Subcutaneous adipose tissue (tissue), 4 donors: ENCODE measurements around the gene ZNF487. TPM values are rescaled to one million over a fixed set of nuclear protein-coding genes. Genes with fewer than 3 reads are reported as not detected.

Source experiments
- CTCF ChIP-seq: fragments of 450-650 bp; IDR thresholded peaks from one replicate; pipeline ENCODE4 v1.5.1; 2016; ENCODE audit warnings: low read depth, mild to moderate bottlenecking, control low read depth, antibody characterized with exemption, moderate library complexity
- small RNA-seq: library from RNA; depleted of rRNA; stranded (forward); fragments of <200 nt; gene quantifications from one replicate; pipeline ENCODE3, GENCODE V24; 2016
- total RNA-seq, 4 donors: library from RNA; depleted of rRNA; stranded (reverse); fragments of >200 nt; gene quantifications; one replicate each; pipeline ENCODE4 v1.1.0, GENCODE V29; 2016

Gene ZNF487
- total RNA-seq, 4 donors from 2014 or later, result 3.9 to 10.9 (median 7.9) TPM

DNA sequence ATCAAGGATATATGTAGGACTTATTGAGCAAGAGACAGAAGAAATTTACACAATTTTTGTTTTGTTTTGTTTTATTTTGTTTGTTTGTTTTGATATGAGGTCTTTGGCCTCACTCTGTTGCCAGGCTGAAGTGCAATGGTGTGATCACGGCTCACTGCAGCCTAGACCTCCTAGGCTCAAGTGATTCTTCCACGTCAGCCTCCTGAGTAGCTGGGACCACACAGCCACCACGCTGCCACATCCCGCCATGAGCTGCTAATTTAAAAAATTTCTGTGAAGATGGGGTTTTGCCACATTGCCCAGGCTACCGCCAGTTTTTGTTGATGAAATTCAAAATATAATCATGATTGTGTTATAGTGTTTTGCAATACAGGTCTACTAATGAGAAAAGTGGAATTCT is 54.9 kb downstream of the ZNF487 start:
- TF ChIP-seq CTCF, result no peak

GRCh38 chr10:43502931-43503330 is 66.0 kb downstream of the ZNF487 start:
- TF ChIP-seq CTCF, result no peak

- TF ChIP-seq CTCF, result no peak
Measured at GRCh38 chr10:43524434-43525247, 87.7 kb downstream of the ZNF487 start.

Small RNA genes lying within 50 kb of the gene (small RNA-seq; reads per million reads assigned to genes)
- gene RNU7-193P (not detected), gene SNORD3J (not detected)

Other genes with a start within 250 kb of the ZNF487 start
- 1 to 10 TPM in 2 of 4 donors, under 1 TPM in 1, not detected in 1; 0.33 to 7.0 (median 1.1) TPM for gene RASGEF1A, start 170.0 kb upstream of the ZNF487 start, total RNA-seq
- gene FXYD4, start 65.5 kb upstream of the ZNF487 start, total RNA-seq, result not detected
- gene HNRNPF, start 27.9 kb upstream of the ZNF487 start, total RNA-seq, result 100 to 1,000 TPM; 109 to 151 (median 135) TPM
- 1 to 10 TPM; 2.3 to 3.6 (median 3.1) TPM for gene ZNF239, start 137.5 kb downstream of the ZNF487 start, total RNA-seq
- 1 to 10 TPM; 2.9 to 6.5 (median 3.3) TPM for gene ZNF485, start 169.3 kb downstream of the ZNF487 start, total RNA-seq
- gene ZNF32, start 211.8 kb downstream of the ZNF487 start, total RNA-seq, result 10 to 100 TPM; 34.1 to 58.4 (median 46.9) TPM